Measurements from ENCODE around the gene ATP6V1G1. TPM values are rescaled to one million over a fixed set of nuclear protein-coding genes. Genes with fewer than 3 reads are reported as not detected.

The ATP6V1G1 gene
- total RNA-seq, 2 experiments from 2014 or later, result 144 to 148 TPM

- ChIA-PET CTCF (no interaction called here), POLR2A (no interaction called here)
- no peaks in the 10 kb centered on the region for H3K27me3 ChIP-seq (ENCODE audit: control insufficient read depth in 1 of 2, insufficient read depth in 2 of 2, low read length in 2 of 2)
- Mint-ChIP-seq H3K36me3 (ENCODE audit: low read depth) (no peaks in the 10 kb centered on the region), H3K27ac (no peak overlapping the region), H3K4me3 (no peak overlapping the region), H3K27me3 (peaks cover 15% of the 10 kb centered on the region), H3K4me1 (ENCODE audit: low read depth) (no peaks in the 10 kb centered on the region), H3K9me3 (no peaks in the 10 kb centered on the region)
- ATAC-seq (ENCODE audit: poor library complexity), result no peak
- no peaks in the 10 kb centered on the region for H3K36me3 ChIP-seq (ENCODE audit: insufficient read depth, low read length)
- DNase-seq, result no peak
- H3K9me3 ChIP-seq (ENCODE audit: control insufficient read depth in 1 of 2, insufficient read depth in 1 of 2, low read length in 2 of 2), result peaks cover 0 to 7% of the 10 kb centered on the region in 2 experiments
- no peak for TF ChIP-seq CTCF (IDR thresholded peaks at IDR 0.05)
- intact Hi-C loops (cut with DNase I, micrococcal nuclease), result no loop called here
- H3K4me3 ChIP-seq (ENCODE audit: low read length), result no peak overlapping the region
- H3K4me1 ChIP-seq (ENCODE audit: insufficient read depth, low read length), result no peaks in the 10 kb centered on the region
- H3K27ac ChIP-seq (ENCODE audit: low read depth in 1 of 2, low read length in 2 of 2), result no peak overlapping the region
Observed at GRCh38 chr9:114545055-114545454, 42.5 kb upstream of the ATP6V1G1 start.

GRCh38 chr9:114546851-114547250 lies 40.7 kb upstream of the ATP6V1G1 start:
- Histone ChIP-seq H3K4me1 (ENCODE audit: insufficient read depth, low read length) (no peaks in the 10 kb centered on the region), H3K36me3 (ENCODE audit: insufficient read depth, low read length) (no peaks in the 10 kb centered on the region), H3K27me3 (ENCODE audit: control insufficient read depth in 1 of 2, insufficient read depth in 2 of 2, low read length in 2 of 2) (no peaks in the 10 kb centered on the region), H3K9me3 (ENCODE audit: control insufficient read depth in 1 of 2, insufficient read depth in 1 of 2, low read length in 2 of 2) (peaks cover 0 to 7% of the 10 kb centered on the region in 2 experiments), H3K4me3 (ENCODE audit: low read length) (no peak overlapping the region), H3K27ac (ENCODE audit: low read depth in 1 of 2, low read length in 2 of 2) (no peak overlapping the region)
- no peaks in the 10 kb centered on the region for H3K4me1 Mint-ChIP-seq (ENCODE audit: low read depth)
- no peak overlapping the region for H3K27ac Mint-ChIP-seq
- peaks cover 15% of the 10 kb centered on the region for H3K27me3 Mint-ChIP-seq
- POLR2A ChIA-PET, result no interaction called here
- intact Hi-C loops (cut with DNase I, micrococcal nuclease), result no loop called here
- CTCF ChIA-PET, result no interaction called here
- no peak for TF ChIP-seq CTCF (IDR thresholded peaks at IDR 0.05)
- no peak for ATAC-seq (ENCODE audit: poor library complexity)
- H3K36me3 Mint-ChIP-seq (ENCODE audit: low read depth), result no peaks in the 10 kb centered on the region
- no peaks in the 10 kb centered on the region for H3K9me3 Mint-ChIP-seq
- DNase-seq, result no peak
- no peak overlapping the region for H3K4me3 Mint-ChIP-seq

- ATAC-seq (ENCODE audit: poor library complexity), result no peak
- Mint-ChIP-seq H3K27ac (no peak overlapping the region), H3K4me1 (ENCODE audit: low read depth) (no peaks in the 10 kb centered on the region), H3K4me3 (no peak overlapping the region), H3K27me3 (peaks cover 19% of the 10 kb centered on the region), H3K36me3 (ENCODE audit: low read depth) (no peaks in the 10 kb centered on the region), H3K9me3 (no peaks in the 10 kb centered on the region)
- intact Hi-C loops (cut with DNase I, micrococcal nuclease), result no loop called here
- POLR2A ChIA-PET, result no interaction called here
- Histone ChIP-seq H3K9me3 (ENCODE audit: control insufficient read depth in 1 of 2, insufficient read depth in 1 of 2, low read length in 2 of 2) (peaks cover 0 to 7% of the 10 kb centered on the region in 2 experiments), H3K36me3 (ENCODE audit: insufficient read depth, low read length) (no peaks in the 10 kb centered on the region), H3K27ac (ENCODE audit: low read depth in 1 of 2, low read length in 2 of 2) (no peak overlapping the region), H3K4me1 (ENCODE audit: insufficient read depth, low read length) (no peaks in the 10 kb centered on the region), H3K4me3 (ENCODE audit: low read length) (no peak overlapping the region), H3K27me3 (ENCODE audit: control insufficient read depth in 1 of 2, insufficient read depth in 2 of 2, low read length in 2 of 2) (no peaks in the 10 kb centered on the region)
- CTCF ChIA-PET, result no interaction called here
- no peak for DNase-seq
- TF ChIP-seq CTCF (IDR thresholded peaks at IDR 0.05), result no peak
Observed at GRCh38 chr9:114549697-114550330, 37.8 kb upstream of the ATP6V1G1 start.

Data from CD4-positive, alpha-beta T cell (primary cell).